ENCODE results near the gene BCL7A.

- TF ChIP-seq MAX (IDR thresholded peaks at IDR 0.05) (no peak), CTCF (IDR thresholded peaks at IDR 0.05; ENCODE audit: low read depth, low read length, missing input control) (no peak), GABPA (IDR thresholded peaks at IDR 0.05 in 1 of 2, conservative IDR thresholded peaks at IDR 0.05 in 1 of 2) (no peak), HNF4G (IDR thresholded peaks at IDR 0.05) (no peak), REST (IDR thresholded peaks at IDR 0.05) (no peak), RAD21 (IDR thresholded peaks at IDR 0.05) (no peak), TAF1 (conservative IDR thresholded peaks at IDR 0.05) (no peak), SP1 (IDR thresholded peaks at IDR 0.05) (no peak), ATF3 (IDR thresholded peaks at IDR 0.05) (no peak)
Observed at GRCh38 chr12:122028165-122028904, 6.7 kb downstream of the BCL7A start.
